CD14-positive monocyte (primary cell): ENCODE data around the gene CD38. TPM values are rescaled to one million over a fixed set of nuclear protein-coding genes. Genes with fewer than 3 reads are reported as not detected.

ENCODE experiments used
- DNase-seq, 3 donors: peaks; one replicate each; pipeline ENCODE4 v3.0.0-alpha.2; 2011 to 2022
- H2AFZ ChIP-seq: 2 replicates; pipeline ENCODE4 v1.6.0; 2012; ENCODE audit warnings: mild to moderate bottlenecking, low read depth, low read length, inconsistent platforms; ENCODE audit not compliant: insufficient read depth, poor library complexity, severe bottlenecking
- H3K27ac ChIP-seq, 2 donors: 1 replicate in 1 of 2; 2 replicates in 1 of 2; pipeline ENCODE4 v1.5.1; 2012 to 2013; ENCODE audit warnings: low read length in 2 of 2, control low read depth in 1 of 2, inconsistent platforms in 1 of 2, low read depth in 1 of 2, mild to moderate bottlenecking in 1 of 2
- H3K27me3 ChIP-seq, 2 donors: one replicate each; pipeline versions ENCODE4 v1.6.0 to v1.6.1; 2011 to 2013; ENCODE audit warnings: low read length in 2 of 2; ENCODE audit not compliant: control insufficient read depth in 2 of 2, insufficient read depth in 2 of 2
- H3K36me3 ChIP-seq, 2 donors: replicated peaks in 1 of 2; 1 replicate in 1 of 2; 2 replicates in 1 of 2; pipeline versions ENCODE4 v1.5.1 to v1.6.1; 2012 to 2013; ENCODE audit warnings: low read length in 2 of 2, control low read depth in 1 of 2, inconsistent platforms in 1 of 2, mild to moderate bottlenecking in 1 of 2; ENCODE audit not compliant: insufficient read depth in 2 of 2, control insufficient read depth in 1 of 2
- H3K4me1 ChIP-seq, 2 donors: 1 replicate in 1 of 2; 2 replicates in 1 of 2; pipeline versions ENCODE4 v1.5.1 to v1.6.1; 2012 to 2013; ENCODE audit warnings: low read length in 2 of 2, control low read depth in 1 of 2, inconsistent platforms in 1 of 2, mild to moderate bottlenecking in 1 of 2, moderate library complexity in 1 of 2; ENCODE audit not compliant: insufficient read depth in 2 of 2, control insufficient read depth in 1 of 2
- H3K4me2 ChIP-seq: replicated peaks from 2 replicates; pipeline ENCODE3; 2012; ENCODE audit warnings: low read length, moderate library complexity, mild to moderate bottlenecking; ENCODE audit not compliant: poor library complexity, severe bottlenecking; ENCODE audit errors: extremely low read depth
- H3K4me3 ChIP-seq, 3 experiments: fragments of 200-600 bp in 1 of 3; sonication (generic) in 1 of 3; replicated peaks in 1 of 3; 1 replicate in 2 of 3; 2 replicates in 1 of 3; pipeline ENCODE4 v1.5.1; 2011 to 2013; ENCODE audit warnings: low read length in 3 of 3, mild to moderate bottlenecking in 3 of 3, control low read depth in 2 of 3, low read depth in 2 of 3, inconsistent platforms in 1 of 3, moderate library complexity in 1 of 3
- H3K79me2 ChIP-seq: 2 replicates; pipeline ENCODE4 v1.6.0; 2012; ENCODE audit warnings: mild to moderate bottlenecking, control low read depth, inconsistent platforms, low read length, moderate library complexity; ENCODE audit not compliant: insufficient read depth
- H3K9ac ChIP-seq: 2 replicates; pipeline ENCODE4 v1.6.0; 2017; ENCODE audit warnings: low read length, mild to moderate bottlenecking; ENCODE audit not compliant: insufficient read depth, poor library complexity, severe bottlenecking
- H3K9me3 ChIP-seq, 2 donors: replicated peaks in 1 of 2; 1 replicate in 1 of 2; 2 replicates in 1 of 2; pipeline versions ENCODE4 v1.5.1 to v1.6.1; 2012 to 2013; ENCODE audit warnings: low read length in 2 of 2, control low read depth in 1 of 2; ENCODE audit not compliant: control insufficient read depth in 1 of 2, insufficient read depth in 1 of 2
- H4K20me1 ChIP-seq: 2 replicates; pipeline ENCODE4 v1.6.0; 2012; ENCODE audit warnings: mild to moderate bottlenecking, low read length, control low read depth, moderate library complexity; ENCODE audit not compliant: insufficient read depth
- H3K27ac Mint-ChIP-seq, 7 donors: one replicate each; pipeline ENCODE4 v1.8.0; 2020; ENCODE audit warnings: mild to moderate bottlenecking in 7 of 7, mixed read lengths in 7 of 7, moderate library complexity in 6 of 7, inconsistent platforms in 2 of 7
- H3K27me3 Mint-ChIP-seq, 3 donors: one replicate each; pipeline ENCODE4 v1.8.0; 2021 to 2022; ENCODE audit warnings: low read depth in 3 of 3, mild to moderate bottlenecking in 3 of 3, mixed read lengths in 3 of 3, moderate library complexity in 3 of 3, inconsistent platforms in 1 of 3
- H3K36me3 Mint-ChIP-seq, 2 donors: one replicate each; pipeline ENCODE4 v1.8.0; 2020; ENCODE audit warnings: mixed read lengths in 2 of 2, inconsistent platforms in 1 of 2, mild to moderate bottlenecking in 1 of 2
- H3K4me1 Mint-ChIP-seq: one replicate; pipeline ENCODE4 v1.8.0; 2020; ENCODE audit warnings: mild to moderate bottlenecking, mixed read lengths
- H3K4me3 Mint-ChIP-seq, 2 donors: one replicate each; pipeline ENCODE4 v1.8.0; 2020; ENCODE audit warnings: mild to moderate bottlenecking in 2 of 2, mixed read lengths in 2 of 2, moderate library complexity in 1 of 2
- H3K9me3 Mint-ChIP-seq, 7 donors: one replicate each; pipeline ENCODE4 v1.8.0; 2020 to 2022; ENCODE audit warnings: mixed read lengths in 7 of 7, mild to moderate bottlenecking in 6 of 7, moderate library complexity in 6 of 7, inconsistent platforms in 2 of 7
- CTCF ChIP-seq: fragments of 200-600 bp; IDR thresholded peaks from one replicate; pipeline ENCODE4 v1.8.0; 2022; ENCODE audit warnings: antibody characterized with exemption, mild to moderate bottlenecking
- WGBS: methylation state at CpG from one replicate; pipeline ENCODE4 v1.1.5; 2013; ENCODE audit warnings: missing lambda C conversion rate; ENCODE audit not compliant: insufficient coverage; 5-methylcytosine and 5-hydroxymethylcytosine counted together
- intact Hi-C, 2 donors: fragments of 100-400 bp; cut with micrococcal nuclease; formaldehyde crosslinking; loops; one replicate each; pipeline versions ENCODE4 v1.15.0 to v1.15.1; 2023
- polyA plus RNA-seq, 3 donors: library from polyadenylated mRNA; depleted of rRNA in 1 of 3; unstranded in 2 of 3; stranded (reverse) in 1 of 3; fragments of 300-500 nt in 2 of 3; fragments of >200 nt in 1 of 3; fragmentation: Illumina TruSeq in 2 of 3; gene quantifications; 1 replicate in 2 of 3; 2 replicates in 1 of 3; pipeline ENCODE4 v1.2.3, GENCODE V29; 2012 to 2021

CD38 gene
- polyA plus RNA-seq, 3 donors, result 2.3 to 4.4 (median 3.0) TPM

- Histone ChIP-seq H3K4me3 (no peak overlapping the region), H2AFZ (no peak overlapping the region), H3K9me3 (no peaks in the 10 kb centered on the region), H3K4me2 (no peak overlapping the region), H3K79me2 (peaks cover 28% of the 10 kb centered on the region), H4K20me1 (no peaks in the 10 kb centered on the region), H3K36me3 (no peaks in the 10 kb centered on the region), H3K27ac (no peak overlapping the region), H3K4me1 (no peaks in the 10 kb centered on the region), H3K27me3 (no peaks in the 10 kb centered on the region), H3K9ac (no peak overlapping the region)
- Mint-ChIP-seq H3K9me3 (peaks cover 0 to 3% (median 0%) of the 10 kb centered on the region in 7 donors), H3K27ac (no peak overlapping the region), H3K4me3 (no peak overlapping the region), H3K36me3 (peaks cover 9 to 16% of the 10 kb centered on the region in 2 donors), H3K4me1 (peaks cover 18% of the 10 kb centered on the region), H3K27me3 (peaks cover 0 to 4% (median 0%) of the 10 kb centered on the region in 3 donors)
- 100% methylated on average over 2 of the region's 5 CpGs for WGBS
- no peak for DNase-seq
- no peak for TF ChIP-seq CTCF
- intact Hi-C loops, result no loop called here
Measured at GRCh38 chr4:15797320-15797719, 19.2 kb downstream of the CD38 start.

GRCh38 chr4:15799141-15799540, 21.0 kb downstream of the CD38 start:
- peaks cover 0 to 3% (median 0%) of the 10 kb centered on the region in 7 donors for H3K9me3 Mint-ChIP-seq
- no CpG with 5 or more reads among the region's 4 CpGs for WGBS
- H3K4me2 ChIP-seq, result no peak overlapping the region
- no peaks in the 10 kb centered on the region for H3K27me3 ChIP-seq
- H3K79me2 ChIP-seq, result peaks cover 28% of the 10 kb centered on the region
- peaks cover 0 to 2% (median 0%) of the 10 kb centered on the region in 3 donors for H3K27me3 Mint-ChIP-seq
- no peaks in the 10 kb centered on the region for H3K9me3 ChIP-seq
- H3K27ac Mint-ChIP-seq, result no peak overlapping the region
- no peak for DNase-seq
- H3K4me3 ChIP-seq, result no peak overlapping the region
- H3K4me1 Mint-ChIP-seq, result peaks cover 19% of the 10 kb centered on the region
- H3K4me1 ChIP-seq, result no peaks in the 10 kb centered on the region
- intact Hi-C loops, result no loop called here
- no peak overlapping the region for H3K4me3 Mint-ChIP-seq
- no peak for TF ChIP-seq CTCF
- no peak overlapping the region for H3K27ac ChIP-seq
- H3K36me3 Mint-ChIP-seq, result peaks cover 3 to 8% of the 10 kb centered on the region in 2 donors
- no peaks in the 10 kb centered on the region for H4K20me1 ChIP-seq
- H3K9ac ChIP-seq, result no peak overlapping the region
- H2AFZ ChIP-seq, result no peak overlapping the region
- H3K36me3 ChIP-seq, result no peaks in the 10 kb centered on the region
